GM19043 (cell line): ENCODE measurements around the gene MOB3A.

ENCODE experiments used
- ATAC-seq: cut with Tn5 transposase; IDR thresholded peaks from one replicate; pipeline ENCODE4 v1.9.1; 2021; ENCODE audit warnings: low read depth; ENCODE audit not compliant: unreplicated experiment

The MOB3A gene

DNA sequence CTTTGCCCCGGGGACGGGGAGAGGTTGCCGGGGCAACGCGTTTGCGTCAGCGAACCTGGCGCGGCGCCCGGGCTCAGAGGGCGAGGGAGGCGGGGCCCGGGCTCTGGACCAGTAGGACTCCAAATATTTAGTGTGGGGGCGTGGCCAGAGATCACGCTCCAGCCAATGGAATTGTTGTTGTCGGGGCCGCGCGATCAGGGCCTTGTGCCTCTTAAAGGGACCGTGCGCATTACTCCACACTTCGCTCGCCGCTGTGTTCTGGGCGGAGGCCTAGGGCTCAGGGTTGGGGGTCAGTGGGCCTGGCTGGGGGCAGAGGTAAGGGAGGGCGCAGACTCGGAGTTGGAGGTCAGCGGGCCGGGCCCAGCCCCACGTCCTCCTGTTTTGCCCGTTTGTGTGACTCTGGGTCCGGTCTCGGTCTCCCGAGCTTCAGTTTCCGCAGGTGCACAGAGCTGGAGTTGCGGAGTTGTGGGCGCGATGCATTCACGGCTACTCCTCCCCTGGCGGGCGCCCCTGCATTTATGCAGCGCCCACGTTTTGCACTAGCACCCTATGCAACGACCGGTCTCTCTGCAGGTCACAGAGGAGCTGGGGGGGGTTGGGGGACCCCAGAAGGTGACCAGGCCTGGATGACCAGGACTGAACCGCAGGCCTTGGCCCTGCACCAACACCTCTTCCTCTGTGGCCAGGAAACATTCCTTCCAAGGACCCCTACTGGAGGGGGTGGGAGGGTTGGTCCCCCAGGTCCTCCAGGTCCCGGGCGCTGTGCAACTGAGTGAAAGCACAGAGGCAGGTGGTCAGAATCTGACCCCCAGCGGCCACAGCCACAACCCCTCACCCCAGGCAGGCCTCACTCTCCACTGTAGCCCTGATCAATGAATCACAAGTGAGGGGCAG is 34.4 kb downstream of the MOB3A start:
- peak; percentile 78 for ATAC-seq

DNA sequence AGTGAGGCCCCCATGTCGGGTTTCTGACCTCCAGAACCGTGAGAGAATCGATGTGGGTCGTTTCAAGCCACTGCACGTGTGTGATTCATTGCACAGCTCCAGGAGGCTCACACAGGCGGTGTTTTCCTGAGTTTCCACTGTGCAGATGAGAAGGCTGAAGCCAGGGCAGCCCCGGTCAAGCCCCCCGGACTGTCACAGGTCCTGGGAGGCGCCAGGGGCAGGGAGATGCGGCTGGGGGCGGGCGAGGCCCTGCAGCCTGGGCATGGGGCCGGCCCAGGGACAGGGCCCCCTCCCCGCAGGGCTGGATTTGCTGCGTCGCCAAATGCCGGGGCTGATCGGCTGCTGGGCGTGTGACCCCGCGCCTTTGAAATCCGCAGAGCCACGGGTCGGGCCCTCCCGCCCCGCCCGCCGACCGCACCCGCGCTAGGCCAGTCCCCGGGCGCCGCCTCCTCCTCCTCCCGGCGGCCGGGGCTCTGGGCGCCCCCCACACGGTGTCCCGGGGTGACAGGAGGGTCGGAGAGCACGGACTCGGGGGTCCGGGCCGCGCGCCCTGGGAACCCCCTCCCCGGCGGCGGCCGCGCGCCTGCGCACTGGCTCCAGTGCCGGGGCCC is 35.1 kb downstream of the MOB3A start:
- peak; percentile 14 for ATAC-seq

DNA sequence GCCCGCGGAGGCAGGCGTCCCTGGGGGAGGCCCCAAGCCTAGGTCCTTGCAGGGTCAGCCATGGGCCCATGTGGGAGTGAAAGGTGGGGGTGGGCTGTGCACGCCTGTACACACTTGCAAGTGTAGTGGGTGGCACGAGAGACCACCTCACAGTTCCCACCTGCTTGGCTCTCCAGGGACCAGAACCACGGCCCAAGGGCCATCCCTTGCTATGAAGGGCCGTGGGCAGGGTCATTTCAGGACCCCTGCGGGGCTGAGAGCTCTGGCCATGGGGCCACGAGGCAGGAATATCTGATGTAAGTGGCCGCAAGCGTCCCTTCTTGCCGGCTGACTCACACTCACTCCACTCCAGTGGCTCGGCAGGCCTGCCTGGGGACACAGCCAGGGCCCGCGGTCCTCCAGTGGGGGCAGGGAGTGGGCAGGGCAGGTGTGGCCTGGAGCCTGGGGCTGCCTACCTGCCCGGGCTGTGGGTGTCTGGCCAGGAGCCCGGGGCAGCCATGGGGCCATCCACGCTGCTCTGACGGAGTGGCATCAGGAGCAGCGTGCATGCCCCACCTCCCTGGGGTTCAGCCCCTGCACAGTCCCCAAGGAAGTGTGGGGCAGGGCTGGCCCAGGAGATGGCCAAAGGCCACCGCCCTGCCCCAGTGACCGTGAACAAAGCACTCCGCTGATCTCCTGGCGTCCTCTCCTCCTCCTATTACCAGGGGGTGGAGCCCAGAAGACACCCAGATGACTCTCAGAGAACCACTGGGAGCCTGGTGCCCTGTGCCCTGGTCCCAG is 36.5 kb downstream of the MOB3A start:
- no peak for ATAC-seq

DNA sequence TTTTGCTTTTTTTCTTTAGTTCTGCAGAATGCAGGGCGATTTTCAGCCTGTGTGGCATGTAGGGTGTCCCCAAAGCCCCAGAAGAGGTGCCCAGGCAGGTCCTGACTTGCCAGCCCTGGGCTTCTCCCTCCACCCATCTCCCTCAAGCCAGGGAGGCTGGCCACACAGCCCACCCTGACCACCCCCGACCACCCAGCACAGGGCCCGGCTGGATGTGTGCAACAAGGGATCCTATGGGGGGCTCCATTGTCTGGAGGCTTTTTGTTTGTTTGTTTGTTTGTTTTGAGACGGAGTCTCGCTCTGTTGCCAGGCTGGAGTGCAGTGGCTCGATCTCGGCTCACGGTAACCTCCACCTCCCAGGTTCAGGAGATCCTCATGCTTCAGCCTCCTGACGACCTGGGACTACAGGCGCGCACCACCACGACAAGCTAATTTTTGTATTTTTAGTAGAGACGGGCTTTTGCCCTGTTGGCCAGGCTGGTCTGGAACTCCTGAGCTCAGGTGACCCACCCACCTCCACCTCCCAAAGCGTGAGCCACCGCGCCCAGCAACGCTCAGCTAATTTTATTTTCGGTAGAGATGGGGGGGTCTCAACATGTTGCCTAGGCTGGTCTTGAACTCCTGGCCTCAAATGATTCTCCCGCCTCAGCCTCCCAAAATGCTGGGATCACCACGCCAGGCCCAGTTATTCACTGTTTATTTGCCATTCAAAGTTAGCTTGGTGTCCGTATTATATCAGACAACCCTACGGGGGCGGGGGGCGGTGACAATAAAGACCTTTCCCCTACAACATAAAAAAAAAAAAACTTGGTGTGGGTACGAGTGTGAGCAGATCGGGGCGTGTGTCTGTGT is 37.3 kb downstream of the MOB3A start:
- no peak for ATAC-seq

DNA sequence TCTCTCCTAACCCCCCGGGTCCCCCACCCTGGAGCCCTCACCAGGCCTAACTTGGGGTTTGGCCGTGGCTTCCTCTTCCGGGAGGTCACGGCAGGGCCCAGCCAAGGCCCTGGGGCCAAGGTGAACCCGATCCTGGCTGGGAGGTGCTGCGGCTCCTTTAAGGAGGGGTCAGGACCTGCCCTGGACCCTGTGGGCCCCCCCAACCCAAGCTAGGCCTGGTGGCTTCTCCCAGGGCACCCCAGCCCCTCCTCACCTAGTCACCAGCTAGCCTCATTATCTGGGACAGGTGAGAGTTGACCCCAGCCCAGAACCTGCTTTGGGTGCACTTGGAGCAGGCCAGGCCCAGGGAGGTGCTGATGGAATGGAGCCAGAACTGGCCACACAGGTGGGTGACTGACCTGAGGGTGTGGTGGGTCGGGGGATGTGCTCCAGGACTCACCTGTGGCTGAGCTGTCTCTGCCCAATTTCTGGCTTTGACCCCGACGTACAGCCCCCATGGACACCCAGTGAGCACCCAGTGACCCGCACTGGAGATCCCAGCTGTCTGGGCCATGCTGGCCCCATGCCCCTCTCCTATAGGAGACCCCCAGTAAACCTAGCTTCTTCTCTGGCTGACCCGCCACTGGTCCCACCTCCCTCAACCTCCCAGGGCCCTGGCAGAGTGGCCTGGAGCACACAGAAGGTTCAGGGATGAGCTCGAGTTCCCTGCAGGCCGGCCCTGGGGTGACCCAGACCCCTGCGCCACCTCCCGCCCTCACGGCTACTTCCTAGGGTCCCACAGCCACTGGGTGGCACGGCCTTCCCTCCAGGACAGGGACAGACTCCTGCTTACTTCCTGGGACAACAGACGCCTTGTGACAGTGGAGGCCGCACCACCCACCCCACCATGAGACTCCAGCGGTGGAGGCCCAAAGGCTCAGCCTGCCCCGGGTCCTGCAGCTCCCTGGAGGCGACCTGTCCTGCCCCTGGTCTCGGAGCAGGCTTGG is 38.3 kb downstream of the MOB3A start:
- no peak for ATAC-seq

DNA sequence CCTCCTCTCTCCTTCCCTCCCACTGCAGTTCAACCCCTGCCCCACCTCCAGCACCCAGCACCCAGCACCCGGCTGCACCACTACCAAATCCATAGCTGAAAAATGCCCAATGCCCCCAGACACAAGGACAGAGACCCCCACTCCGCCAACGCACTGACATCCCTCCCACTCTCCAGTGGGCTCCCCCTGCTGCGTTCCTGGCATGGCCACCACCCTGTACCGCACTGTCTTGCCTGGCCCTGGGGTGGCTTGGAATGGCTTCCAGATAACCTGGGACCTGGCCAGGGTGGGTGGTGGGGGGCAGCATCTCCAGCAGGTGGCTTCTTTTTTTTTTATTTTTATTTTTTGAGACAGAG is 39.3 kb downstream of the MOB3A start:
- ATAC-seq = no peak

DNA sequence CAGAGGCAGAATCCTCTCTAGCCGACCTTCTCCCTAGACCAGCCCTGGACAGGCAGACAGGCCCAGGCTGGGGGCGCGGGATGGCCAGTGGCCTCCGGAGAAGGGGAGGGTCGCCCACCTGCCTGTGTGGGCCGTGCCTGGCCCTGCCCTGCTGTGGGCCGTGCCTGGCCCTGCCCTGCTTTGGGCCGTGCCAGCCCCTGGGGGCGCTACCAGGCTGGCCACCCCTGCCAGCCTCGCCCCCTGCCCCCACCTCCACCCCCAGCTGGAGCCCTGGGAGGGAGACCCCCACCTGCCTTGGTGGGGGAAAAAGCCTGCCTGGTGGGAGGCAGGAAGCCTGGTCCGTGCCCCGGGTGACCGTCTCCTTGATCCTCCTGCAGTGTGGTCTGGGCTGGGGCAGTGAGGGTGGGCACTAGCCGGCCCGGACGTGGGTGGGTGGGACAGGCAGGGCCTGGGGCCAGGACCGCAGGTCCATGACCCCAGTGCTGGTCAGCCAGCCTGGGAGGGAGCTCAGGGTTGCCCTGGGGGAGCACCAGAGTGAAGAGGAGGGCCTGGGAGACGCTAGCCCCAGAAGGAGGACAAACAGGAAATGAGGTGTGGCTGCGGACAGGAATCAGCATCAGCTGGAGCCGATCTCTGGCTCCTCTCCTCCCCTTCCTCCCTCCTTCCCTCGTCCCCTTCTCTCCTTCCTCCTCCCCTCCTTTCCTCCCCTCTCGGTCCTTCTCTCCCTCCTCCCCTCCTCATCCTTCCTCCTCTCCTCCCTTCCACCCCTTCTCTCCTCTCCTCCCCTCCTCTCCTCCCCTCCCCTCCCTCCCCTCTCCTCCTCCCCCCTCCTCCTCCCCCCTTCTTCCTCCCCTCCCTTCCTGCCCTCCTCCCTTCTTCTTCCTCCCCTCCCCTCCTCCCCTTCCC is 39.9 kb downstream of the MOB3A start:
- no peak for ATAC-seq

DNA sequence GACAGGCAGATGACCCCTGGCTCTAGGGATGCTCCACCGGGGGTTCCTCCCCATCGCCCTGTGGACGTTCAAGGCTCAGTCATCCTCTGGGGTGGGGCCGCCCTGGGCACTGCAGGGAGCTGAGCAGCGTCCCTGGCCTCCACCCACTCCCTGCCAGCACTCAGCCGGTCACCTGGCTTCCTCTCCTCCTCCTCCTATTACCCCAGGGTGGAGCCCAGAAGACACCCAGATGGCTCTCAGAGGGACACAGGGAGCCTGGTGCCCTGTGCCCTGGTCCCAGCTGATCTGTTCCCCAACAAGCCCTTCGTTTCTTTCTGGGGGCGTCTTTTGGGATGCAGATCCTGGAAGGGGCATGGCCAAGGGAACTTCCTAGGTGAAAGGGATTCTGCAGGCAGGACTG is 41.4 kb downstream of the MOB3A start:
- ATAC-seq = no peak

DNA sequence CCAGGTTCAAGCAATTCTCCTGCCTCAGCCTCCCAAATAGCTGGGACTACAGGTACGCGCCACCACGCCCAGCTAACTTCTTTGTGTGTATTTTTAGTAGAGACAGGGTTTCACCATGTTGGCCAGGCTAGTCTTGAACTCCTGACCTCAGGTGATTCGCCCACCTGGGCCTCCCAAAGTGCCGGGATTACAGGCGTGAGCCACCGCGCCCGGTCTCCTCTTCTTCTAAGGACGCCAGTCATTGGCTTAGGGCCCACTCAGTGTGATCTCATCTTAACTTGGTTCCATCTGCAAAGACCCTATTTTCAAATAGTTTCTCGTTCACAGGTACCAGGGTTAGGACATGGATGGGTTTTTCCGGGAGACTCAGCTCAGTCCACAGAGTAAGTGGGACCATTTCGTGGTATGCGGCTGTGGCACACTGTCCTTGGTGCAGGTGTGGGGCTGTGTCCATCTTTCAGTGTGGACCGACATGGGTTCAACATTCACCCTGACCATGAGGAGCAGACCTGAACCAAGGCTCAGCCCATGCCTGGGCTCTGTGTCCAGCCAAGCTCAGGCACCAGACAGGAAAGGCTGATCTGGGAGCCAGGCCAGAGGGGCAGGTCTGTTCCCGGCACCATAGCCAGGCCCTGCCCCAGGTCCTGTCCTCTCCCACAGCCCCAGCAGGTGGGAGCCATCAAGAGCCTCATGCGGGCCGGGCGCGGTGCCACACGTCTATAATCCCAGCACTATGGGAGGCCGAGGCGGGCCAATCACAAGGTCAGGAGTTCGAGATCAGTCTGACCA is 42.3 kb downstream of the MOB3A start:
- no peak for ATAC-seq

DNA sequence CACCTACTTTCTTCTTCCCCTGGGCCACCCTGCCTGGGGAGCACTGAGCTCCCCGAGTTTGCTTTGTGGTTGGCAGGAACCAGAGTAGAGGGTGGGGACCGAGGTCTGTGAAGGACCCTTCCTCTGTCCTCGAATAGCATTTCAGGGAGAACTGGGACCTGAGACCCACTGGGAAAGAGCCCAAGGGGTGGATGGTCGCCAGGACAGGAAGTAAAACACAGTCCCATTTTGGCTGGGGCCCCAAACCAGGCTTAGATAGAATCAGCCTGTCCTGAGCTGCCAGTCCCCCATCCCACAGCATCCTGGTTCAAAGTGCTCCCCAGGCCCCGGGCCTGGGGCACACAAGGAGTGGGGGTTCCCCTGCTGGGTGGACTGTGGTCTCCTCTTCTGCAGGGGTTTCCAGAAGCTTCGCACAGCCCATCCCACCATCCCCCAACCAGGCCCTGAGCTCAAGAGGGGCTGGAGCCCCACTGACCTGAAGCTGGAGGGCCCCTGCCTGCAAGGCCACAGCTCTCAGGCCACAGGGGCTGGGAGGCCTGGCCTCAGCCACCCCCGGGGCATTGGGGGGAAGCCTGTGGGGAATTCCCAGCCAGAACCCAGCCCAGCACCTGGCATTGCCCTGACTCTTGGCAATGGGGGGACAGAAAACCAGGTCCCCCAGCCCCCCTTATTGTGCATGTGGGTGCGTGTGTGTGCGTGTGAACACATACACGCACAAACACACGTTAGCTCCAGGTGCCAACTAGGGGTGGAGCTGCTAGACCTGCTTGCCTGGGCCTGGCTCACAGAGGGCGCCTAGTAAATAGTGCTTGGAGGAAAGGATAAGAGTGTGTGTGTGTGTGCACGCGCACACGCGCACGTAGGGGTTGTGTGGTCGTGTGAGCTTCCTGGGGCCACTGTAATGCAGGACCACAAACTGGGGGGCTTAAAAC is 44.1 kb downstream of the MOB3A start:
- ATAC-seq = no peak

DNA sequence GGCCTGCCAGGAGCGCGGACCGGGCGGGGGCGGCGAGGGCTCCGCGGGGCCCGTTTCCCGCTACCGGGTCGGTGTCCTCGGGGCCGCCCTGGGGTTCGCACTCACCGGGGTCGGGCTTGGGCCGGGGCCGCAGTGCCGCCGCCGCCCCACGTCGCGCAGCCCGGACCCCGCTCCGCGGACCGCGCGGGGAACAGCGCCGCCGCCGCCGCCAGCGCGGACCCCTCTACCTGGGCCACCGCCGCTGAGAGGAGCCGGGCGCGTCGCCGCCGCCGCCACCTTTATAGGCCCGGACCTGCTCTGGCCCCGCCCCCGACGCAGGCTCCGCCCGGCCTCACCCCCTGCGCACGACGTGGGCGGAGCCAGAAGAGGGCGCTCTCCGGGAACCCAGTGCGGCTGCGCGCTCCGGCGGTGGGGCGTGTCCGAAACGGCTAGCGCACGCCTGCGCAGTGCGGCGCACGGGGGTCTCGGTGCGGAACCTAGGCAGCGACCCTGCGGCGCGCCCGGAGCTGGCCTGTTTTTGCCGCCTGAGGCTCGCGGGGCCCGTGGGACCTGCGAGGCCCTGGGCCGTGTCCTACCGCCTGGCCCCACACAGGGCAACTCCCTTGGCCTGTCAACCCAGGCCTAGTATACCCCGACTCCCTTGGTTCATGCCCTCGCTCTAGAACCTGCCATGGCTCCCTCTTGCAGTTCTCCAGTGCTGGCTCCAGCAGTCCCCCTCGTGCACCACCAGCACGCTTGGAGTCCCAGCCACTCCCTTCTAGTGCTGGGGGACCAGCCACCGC is 44.9 kb downstream of the MOB3A start, which contains the start of gene MKNK2:
Gene MKNK2, minus strand, starts transcription at position 254 of the 782 bp plus-strand sequence. CDS start 393 bp downstream, outside the sequence.
- ATAC-seq = peak; percentile 38

DNA sequence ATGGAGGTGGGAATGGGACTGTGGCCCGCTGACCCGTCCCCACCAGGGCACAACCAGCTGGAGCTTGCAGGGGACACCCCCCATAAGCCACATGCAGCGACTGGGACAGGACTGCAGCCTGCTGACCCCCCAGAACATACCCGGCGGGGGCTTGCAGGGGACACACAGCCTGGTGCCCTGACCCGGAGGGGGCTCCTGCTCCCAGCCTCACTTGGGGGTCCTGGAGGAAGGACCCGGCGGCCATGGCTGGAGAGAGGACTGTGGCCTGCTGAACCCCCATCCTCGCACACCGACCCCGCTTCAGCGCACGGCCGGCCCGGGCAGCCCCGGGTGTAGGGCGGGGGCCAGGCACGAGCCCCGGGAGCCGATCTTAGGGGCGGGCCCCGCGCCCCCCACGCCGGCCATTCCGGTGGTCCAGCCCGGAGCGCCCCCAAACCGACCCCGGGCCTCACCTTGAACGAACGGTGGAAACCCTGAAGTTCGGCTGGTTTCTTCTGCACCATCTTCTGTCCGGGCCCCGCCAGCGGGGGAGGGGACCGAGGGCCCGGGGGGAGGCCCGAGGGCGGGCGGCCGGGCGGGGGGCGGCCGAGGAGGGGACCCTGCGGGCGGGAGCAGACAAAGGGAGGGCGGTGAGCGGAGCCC is 45.7 kb downstream of the MOB3A start:
- no peak for ATAC-seq

DNA sequence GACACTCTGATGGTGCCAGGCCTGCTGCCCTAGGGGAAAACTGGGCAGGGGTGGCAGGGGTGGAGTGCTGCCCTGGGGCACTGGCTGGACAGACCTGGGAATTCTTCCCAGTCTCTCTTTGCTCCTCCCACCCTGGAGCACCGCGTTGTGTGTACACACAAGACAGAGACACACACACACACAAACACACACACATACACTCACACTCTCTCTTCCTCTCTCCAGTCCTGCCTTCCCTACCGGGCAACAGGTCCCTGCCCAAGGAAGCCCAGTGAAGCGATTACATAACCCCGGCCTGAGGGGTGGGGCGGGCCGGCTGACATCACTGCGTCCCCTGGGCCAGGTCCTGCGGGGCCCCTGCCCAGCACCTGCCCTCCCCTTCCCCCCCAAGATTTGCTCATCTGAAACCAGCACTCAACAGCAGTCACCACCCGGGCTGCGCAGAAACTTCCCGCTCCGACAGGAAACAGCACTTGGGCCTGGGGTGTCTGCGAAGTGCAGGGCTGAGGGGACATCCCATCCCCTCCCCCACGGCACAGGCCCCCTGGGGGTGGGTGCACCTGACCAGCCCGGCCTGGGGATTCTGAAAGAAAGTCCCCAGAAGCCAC is 46.3 kb downstream of the MOB3A start:
- no peak for ATAC-seq

DNA sequence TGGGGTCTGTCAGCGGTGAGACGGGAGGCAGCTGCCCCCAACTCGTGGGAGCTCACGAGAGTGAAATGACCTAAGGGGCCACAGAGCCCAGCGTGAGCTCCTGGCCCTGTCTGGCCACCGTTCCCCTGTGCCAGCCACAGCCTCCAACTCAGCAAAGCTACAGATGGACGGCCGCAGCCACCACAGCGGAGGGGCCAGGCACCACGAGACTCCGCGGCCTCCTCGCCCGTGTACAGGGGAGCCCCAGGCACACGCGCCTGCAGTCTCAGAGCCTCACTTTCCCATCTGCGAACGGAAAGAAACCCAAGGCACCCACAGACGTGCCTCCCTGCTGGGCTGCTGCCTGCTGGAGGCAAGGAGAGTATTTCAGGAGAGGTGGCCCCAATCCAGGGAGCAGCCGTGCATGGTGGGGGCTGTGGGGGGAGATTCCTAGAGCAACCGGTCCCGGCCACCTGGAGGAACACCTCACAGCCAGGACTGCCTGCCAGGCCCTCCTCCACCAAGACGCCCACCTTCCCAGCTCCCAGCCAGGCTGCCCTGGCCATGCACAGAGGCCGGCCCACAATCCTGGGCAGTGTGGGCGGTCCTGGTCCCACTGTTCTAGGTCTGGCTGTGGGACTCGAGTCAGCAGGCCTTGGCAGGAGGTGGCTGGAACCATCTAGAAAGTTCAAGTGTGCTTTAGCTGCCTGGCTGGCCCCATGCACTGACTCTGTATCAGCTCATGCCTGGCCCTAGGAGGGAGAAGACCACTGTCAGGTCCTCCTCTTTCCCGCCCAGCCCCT is 47.0 kb downstream of the MOB3A start:
- no peak for ATAC-seq
